ENCODE data around the gene TCF12. TPM values are rescaled to one million over a fixed set of nuclear protein-coding genes. Genes with fewer than 3 reads are reported as not detected.
A peak's percentile ranks its signal among the peaks of the same experiment; 100 is the strongest.

Gene TCF12
- total RNA-seq, 3 donors from 2014 or later (not counting 1 experiment from before 2014, with no cell fraction given), result 84.1 to 111 (median 107) TPM

DNA sequence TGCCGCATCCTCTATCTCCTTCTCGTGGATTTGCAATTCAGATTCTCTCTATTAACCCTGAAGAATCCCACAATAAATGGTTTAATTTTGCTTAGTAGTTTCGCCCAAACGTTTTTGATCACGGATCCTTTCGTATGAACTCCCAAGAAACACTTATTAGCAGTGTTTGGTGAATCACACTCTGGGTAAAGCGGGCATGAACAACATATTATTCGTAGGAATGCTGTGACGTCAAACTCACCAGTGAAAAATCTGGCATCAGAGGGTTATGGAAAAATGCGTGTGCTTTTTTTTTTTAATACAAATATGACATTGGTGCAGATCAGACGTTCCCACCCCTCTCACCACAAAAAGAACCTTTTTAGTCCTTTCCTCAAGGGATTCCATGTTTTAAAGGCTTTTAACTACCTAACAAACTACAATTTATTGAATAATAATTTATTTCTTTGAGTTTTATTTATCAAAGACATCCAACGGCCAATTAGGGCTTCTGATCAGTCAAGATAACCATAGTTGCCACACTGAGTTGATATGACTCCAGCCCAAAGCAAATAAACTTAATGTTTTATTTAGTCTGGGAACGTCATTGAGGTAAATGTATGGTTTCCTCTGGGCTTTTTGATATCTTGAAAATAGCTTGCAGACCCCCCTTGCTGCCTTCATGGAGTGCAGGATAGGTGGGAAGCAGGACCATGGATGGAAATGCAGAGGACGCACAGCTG lies 412.3 kb downstream of the TCF12 start:
- Mint-ChIP-seq H3K4me3 (no peak overlapping the region), H3K9me3 (no peaks in the 10 kb centered on the region), H3K4me1 (peaks cover 29 to 41% of the 10 kb centered on the region in 2 donors), H3K27me3 (ENCODE audit: low read depth in 2 of 2) (peaks cover 26 to 42% of the 10 kb centered on the region in 2 donors), H3K36me3 (no peaks in the 10 kb centered on the region), H3K27ac (no peak overlapping the region)
- no peaks in the 10 kb centered on the region for H3K9me3 ChIP-seq (ENCODE audit: control insufficient read depth, insufficient read depth, low read length)
- TF ChIP-seq, protein P1, sequence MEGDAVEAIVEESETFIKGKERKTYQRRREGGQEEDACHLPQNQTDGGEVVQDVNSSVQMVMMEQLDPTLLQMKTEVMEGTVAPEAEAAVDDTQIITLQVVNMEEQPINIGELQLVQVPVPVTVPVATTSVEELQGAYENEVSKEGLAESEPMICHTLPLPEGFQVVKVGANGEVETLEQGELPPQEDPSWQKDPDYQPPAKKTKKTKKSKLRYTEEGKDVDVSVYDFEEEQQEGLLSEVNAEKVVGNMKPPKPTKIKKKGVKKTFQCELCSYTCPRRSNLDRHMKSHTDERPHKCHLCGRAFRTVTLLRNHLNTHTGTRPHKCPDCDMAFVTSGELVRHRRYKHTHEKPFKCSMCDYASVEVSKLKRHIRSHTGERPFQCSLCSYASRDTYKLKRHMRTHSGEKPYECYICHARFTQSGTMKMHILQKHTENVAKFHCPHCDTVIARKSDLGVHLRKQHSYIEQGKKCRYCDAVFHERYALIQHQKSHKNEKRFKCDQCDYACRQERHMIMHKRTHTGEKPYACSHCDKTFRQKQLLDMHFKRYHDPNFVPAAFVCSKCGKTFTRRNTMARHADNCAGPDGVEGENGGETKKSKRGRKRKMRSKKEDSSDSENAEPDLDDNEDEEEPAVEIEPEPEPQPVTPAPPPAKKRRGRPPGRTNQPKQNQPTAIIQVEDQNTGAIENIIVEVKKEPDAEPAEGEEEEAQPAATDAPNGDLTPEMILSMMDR (IDR thresholded peaks at IDR 0.05), result no peak
- no peak overlapping the region for H3K27ac ChIP-seq (ENCODE audit: low read length)
- no peak for DNase-seq
- peaks cover 7% of the 10 kb centered on the region for H3K4me1 ChIP-seq (ENCODE audit: control insufficient read depth, insufficient read depth, low read length)
- no peak overlapping the region for H3K4me3 ChIP-seq (ENCODE audit: low read length)
- 84% methylated on average over 13 of the region's 14 CpGs for WGBS (ENCODE audit: insufficient coverage)
- ATAC-seq, result no peak
- intact Hi-C loops (cut with micrococcal nuclease), result no loop called here
- no peaks in the 10 kb centered on the region for H3K27me3 ChIP-seq (ENCODE audit: control insufficient read depth, insufficient read depth, low read length)
- no peaks in the 10 kb centered on the region for H3K36me3 ChIP-seq (ENCODE audit: control insufficient read depth, insufficient read depth, low read length)

DNA sequence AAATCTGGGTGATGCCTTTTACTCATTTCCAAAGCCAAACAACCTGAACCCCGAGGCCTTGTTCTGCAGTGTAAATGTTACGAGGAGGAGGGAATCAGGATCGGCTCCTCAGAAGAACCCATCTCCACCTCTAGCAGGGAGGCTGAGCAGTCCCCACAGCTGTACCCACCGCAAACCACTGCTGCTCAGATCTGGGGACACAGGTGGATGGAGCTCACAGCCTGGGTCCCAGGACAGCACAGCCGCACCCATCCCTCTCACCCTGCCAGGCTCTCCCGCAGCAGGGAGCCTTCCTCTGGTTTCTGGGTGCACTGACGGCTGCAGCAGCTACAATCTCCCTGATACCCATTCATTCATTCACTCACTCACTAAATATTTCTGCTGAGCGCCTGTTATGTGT lies 413.9 kb downstream of the TCF12 start:
- Mint-ChIP-seq H3K27ac (no peak overlapping the region), H3K4me1 (peaks cover 29 to 41% of the 10 kb centered on the region in 2 donors), H3K9me3 (no peaks in the 10 kb centered on the region), H3K4me3 (no peak overlapping the region), H3K36me3 (no peaks in the 10 kb centered on the region), H3K27me3 (ENCODE audit: low read depth in 2 of 2) (peaks cover 29 to 52% of the 10 kb centered on the region in 2 donors)
- 94% methylated on average over 8 of the region's 8 CpGs for WGBS (ENCODE audit: insufficient coverage)
- Histone ChIP-seq H3K27ac (ENCODE audit: low read length) (no peak overlapping the region), H3K4me3 (ENCODE audit: low read length) (no peak overlapping the region), H3K9me3 (ENCODE audit: control insufficient read depth, insufficient read depth, low read length) (no peaks in the 10 kb centered on the region), H3K27me3 (ENCODE audit: control insufficient read depth, insufficient read depth, low read length) (no peaks in the 10 kb centered on the region), H3K4me1 (ENCODE audit: control insufficient read depth, insufficient read depth, low read length) (peaks cover 7% of the 10 kb centered on the region), H3K36me3 (ENCODE audit: control insufficient read depth, insufficient read depth, low read length) (no peaks in the 10 kb centered on the region)
- DNase-seq (no peak), ATAC-seq (no peak)
- TF ChIP-seq, protein P1 (IDR thresholded peaks at IDR 0.05), result no peak
- intact Hi-C loops (cut with micrococcal nuclease), result no loop called here

DNA sequence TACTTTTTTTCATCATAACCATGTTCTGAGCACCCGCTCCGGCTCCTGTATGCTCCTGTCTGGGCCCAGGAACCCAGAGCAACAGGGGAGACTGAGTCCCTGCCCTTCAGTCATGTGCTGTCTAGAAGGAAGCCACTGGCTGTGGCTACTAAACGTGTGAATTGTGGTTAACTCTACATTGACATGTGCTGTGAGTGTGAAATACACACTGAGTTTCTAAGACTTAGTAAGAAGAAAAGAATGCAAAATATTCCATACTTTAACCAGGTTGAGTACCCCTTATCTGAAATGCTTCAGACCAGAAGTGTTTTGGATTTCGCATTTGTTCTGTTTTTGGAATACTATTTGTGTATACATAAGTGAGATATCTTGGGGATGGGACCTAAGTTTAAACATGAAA lies 415.0 kb downstream of the TCF12 start:
- DNase-seq (no peak), ATAC-seq (peak; percentile 27 to 80 (median 34))
- TF ChIP-seq, protein P1 (IDR thresholded peaks at IDR 0.05), result no peak
- H3K9me3 Mint-ChIP-seq, result no peaks in the 10 kb centered on the region
- Histone ChIP-seq H3K9me3 (ENCODE audit: control insufficient read depth, insufficient read depth, low read length) (no peaks in the 10 kb centered on the region), H3K4me3 (ENCODE audit: low read length) (no peak overlapping the region), H3K36me3 (ENCODE audit: control insufficient read depth, insufficient read depth, low read length) (no peaks in the 10 kb centered on the region), H3K27me3 (ENCODE audit: control insufficient read depth, insufficient read depth, low read length) (no peaks in the 10 kb centered on the region), H3K4me1 (ENCODE audit: control insufficient read depth, insufficient read depth, low read length) (peaks cover 7% of the 10 kb centered on the region), H3K27ac (ENCODE audit: low read length) (no peak overlapping the region)
- intact Hi-C loops (cut with micrococcal nuclease), result no loop called here
- WGBS (ENCODE audit: insufficient coverage), result 68% methylated on average over 3 of the region's 4 CpGs
- H3K4me3 Mint-ChIP-seq, result no peak overlapping the region
- H3K27ac Mint-ChIP-seq, result no peak overlapping the region
- H3K36me3 Mint-ChIP-seq, result no peaks in the 10 kb centered on the region
- H3K4me1 Mint-ChIP-seq, result peaks cover 29 to 41% of the 10 kb centered on the region in 2 donors
- peaks cover 32 to 56% of the 10 kb centered on the region in 2 donors for H3K27me3 Mint-ChIP-seq (ENCODE audit: low read depth in 2 of 2)

DNA sequence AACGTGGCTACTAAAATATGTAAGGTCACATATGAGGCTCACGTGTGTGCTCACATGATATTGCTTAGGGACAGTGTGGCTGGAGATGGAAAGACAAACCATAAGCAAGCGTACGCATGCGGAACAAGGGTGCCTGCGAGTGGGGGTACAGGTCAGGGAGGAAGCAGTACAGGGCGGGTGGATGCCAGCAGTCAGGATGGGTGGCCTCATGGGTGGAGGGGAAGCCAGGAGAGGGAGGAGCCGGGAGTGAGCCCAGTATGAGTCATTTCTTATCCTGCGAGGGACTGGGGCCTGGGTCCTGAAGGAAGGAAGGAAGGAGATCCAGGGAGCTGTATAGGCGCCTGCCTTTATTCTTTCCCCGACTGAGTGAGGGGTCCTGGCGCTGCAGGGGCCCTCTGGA lies 415.8 kb downstream of the TCF12 start:
- Histone ChIP-seq H3K4me1 (ENCODE audit: control insufficient read depth, insufficient read depth, low read length) (peaks cover 7% of the 10 kb centered on the region), H3K36me3 (ENCODE audit: control insufficient read depth, insufficient read depth, low read length) (no peaks in the 10 kb centered on the region), H3K27ac (ENCODE audit: low read length) (no peak overlapping the region), H3K27me3 (ENCODE audit: control insufficient read depth, insufficient read depth, low read length) (no peaks in the 10 kb centered on the region), H3K9me3 (ENCODE audit: control insufficient read depth, insufficient read depth, low read length) (no peaks in the 10 kb centered on the region), H3K4me3 (ENCODE audit: low read length) (no peak overlapping the region)
- Mint-ChIP-seq H3K4me1 (peaks cover 29 to 40% of the 10 kb centered on the region in 2 donors), H3K9me3 (no peaks in the 10 kb centered on the region), H3K4me3 (no peak overlapping the region), H3K27ac (no peak overlapping the region), H3K27me3 (ENCODE audit: low read depth in 2 of 2) (peaks cover 32 to 52% of the 10 kb centered on the region in 2 donors), H3K36me3 (no peaks in the 10 kb centered on the region)
- DNase-seq (no peak), ATAC-seq (no peak)
- WGBS (ENCODE audit: insufficient coverage), result 84% methylated on average over 11 of the region's 12 CpGs
- intact Hi-C loops (cut with micrococcal nuclease), result no loop called here
- TF ChIP-seq, protein P1 (IDR thresholded peaks at IDR 0.05), result no peak
